H9 (cell line): ENCODE measurements around the gene LRRK2. TPM values are rescaled to one million over a fixed set of nuclear protein-coding genes. Genes with fewer than 3 reads are reported as not detected.

Source experiments
- DNase-seq: peaks from one replicate; pipeline ENCODE4 v3.0.0-alpha.2; 2017
- H2AFZ ChIP-seq: one replicate; pipeline ENCODE4 v1.6.1; 2013; ENCODE audit warnings: mild to moderate bottlenecking, low read length, control low read depth, moderate library complexity
- H2AK5ac ChIP-seq: 2 replicates; pipeline ENCODE4 v1.6.1; 2013; ENCODE audit warnings: low read length, control low read depth, mixed read lengths; ENCODE audit not compliant: insufficient read length
- H2BK120ac ChIP-seq: one replicate; pipeline ENCODE4 v1.6.1; 2013; ENCODE audit warnings: low read depth, mild to moderate bottlenecking, low read length, control low read depth, inconsistent platforms; ENCODE audit not compliant: poor library complexity, severe bottlenecking
- H2BK12ac ChIP-seq: 2 replicates; pipeline ENCODE4 v1.6.1; 2013; ENCODE audit warnings: low read length, control low read depth, mixed read lengths, low read depth; ENCODE audit not compliant: insufficient read length
- H2BK15ac ChIP-seq: 2 replicates; pipeline ENCODE4 v1.6.1; 2013; ENCODE audit warnings: low read depth, low read length, control low read depth
- H2BK20ac ChIP-seq: one replicate; pipeline ENCODE4 v1.6.1; 2013; ENCODE audit warnings: low read depth, mild to moderate bottlenecking, low read length, control low read depth, inconsistent platforms; ENCODE audit not compliant: poor library complexity, severe bottlenecking
- H2BK5ac ChIP-seq: 2 replicates; pipeline ENCODE4 v1.6.1; 2013; ENCODE audit warnings: low read length, control low read depth, mixed read lengths; ENCODE audit not compliant: insufficient read length
- H3K14ac ChIP-seq: 2 replicates; pipeline ENCODE4 v1.6.1; 2013; ENCODE audit warnings: low read length, control low read depth; ENCODE audit not compliant: insufficient read depth
- H3K18ac ChIP-seq: 2 replicates; pipeline ENCODE4 v1.6.1; 2013; ENCODE audit warnings: low read depth, mild to moderate bottlenecking, mixed read lengths, low read length, control low read depth; ENCODE audit not compliant: insufficient read length
- H3K23ac ChIP-seq: 2 replicates; pipeline ENCODE4 v1.6.1; 2013; ENCODE audit warnings: low read length, control low read depth, mixed read lengths, low read depth; ENCODE audit not compliant: insufficient read length
- H3K23me2 ChIP-seq: 2 replicates; pipeline ENCODE4 v1.6.1; 2013; ENCODE audit warnings: low read depth, mild to moderate bottlenecking, mixed read lengths, low read length, control low read depth; ENCODE audit not compliant: insufficient read length, poor library complexity, severe bottlenecking
- H3K27ac ChIP-seq: 2 replicates; pipeline ENCODE4 v1.5.1; 2013; ENCODE audit warnings: low read length, control low read depth, mixed read lengths, low read depth; ENCODE audit not compliant: insufficient read length
- H3K27me3 ChIP-seq: 2 replicates; pipeline ENCODE4 v1.6.1; 2013; ENCODE audit warnings: low read length, control low read depth, inconsistent platforms; ENCODE audit not compliant: insufficient read depth
- H3K4ac ChIP-seq: 2 replicates; pipeline ENCODE4 v1.6.1; 2013; ENCODE audit warnings: low read depth, mild to moderate bottlenecking, control low read depth, inconsistent platforms, low read length, moderate library complexity
- H3K4me1 ChIP-seq: 2 replicates; pipeline ENCODE4 v1.6.1; 2013; ENCODE audit warnings: low read length, control low read depth, inconsistent platforms; ENCODE audit not compliant: insufficient read depth
- H3K4me2 ChIP-seq: 2 replicates; pipeline ENCODE4 v1.6.1; 2013; ENCODE audit warnings: low read length, control low read depth, mixed read lengths; ENCODE audit not compliant: insufficient read length, insufficient read depth
- H3K56ac ChIP-seq: 2 replicates; pipeline ENCODE4 v1.6.1; 2013; ENCODE audit warnings: low read depth, mild to moderate bottlenecking, mixed read lengths, low read length, control low read depth; ENCODE audit not compliant: insufficient read length
- H3K79me1 ChIP-seq: 2 replicates; pipeline ENCODE4 v1.6.1; 2013; ENCODE audit warnings: low read depth, mild to moderate bottlenecking, moderate library complexity, low read length, control low read depth, inconsistent platforms; ENCODE audit not compliant: insufficient read depth, poor library complexity, severe bottlenecking
- H3K79me2 ChIP-seq: 2 replicates; pipeline ENCODE4 v1.6.1; 2013; ENCODE audit warnings: low read length, control low read depth, inconsistent platforms; ENCODE audit not compliant: insufficient read depth
- H3K9ac ChIP-seq: 2 replicates; pipeline ENCODE4 v1.6.1; 2013; ENCODE audit warnings: low read length, control low read depth, mixed read lengths; ENCODE audit not compliant: insufficient read length; ENCODE audit errors: extremely low read depth
- H3K9me3 ChIP-seq: one replicate; pipeline ENCODE4 v1.6.1; 2013; ENCODE audit warnings: low read depth, low read length, inconsistent platforms; ENCODE audit not compliant: control insufficient read depth
- H3T11ph ChIP-seq: one replicate; pipeline ENCODE4 v1.6.1; 2013; ENCODE audit warnings: mild to moderate bottlenecking, low read length, control low read depth, inconsistent platforms
- H4K20me1 ChIP-seq: one replicate; pipeline ENCODE4 v1.6.1; 2013; ENCODE audit not compliant: control insufficient read depth, insufficient read length, insufficient read depth
- H4K5ac ChIP-seq: 2 replicates; pipeline ENCODE4 v1.6.1; 2013; ENCODE audit warnings: low read depth, mild to moderate bottlenecking, mixed read lengths, low read length, control low read depth; ENCODE audit not compliant: insufficient read length
- H4K8ac ChIP-seq: replicated peaks from 2 replicates; pipeline ENCODE4 v1.6.1; 2013; ENCODE audit warnings: low read length, control low read depth, mixed read lengths, low read depth; ENCODE audit not compliant: insufficient read length
- H4K91ac ChIP-seq: 2 replicates; pipeline ENCODE4 v1.6.1; 2013; ENCODE audit warnings: low read depth, mild to moderate bottlenecking, moderate library complexity, mixed read lengths, low read length, control low read depth; ENCODE audit not compliant: insufficient read length
- H3K27ac Mint-ChIP-seq, 3 experiments: 2 replicates in 2 of 3; 3 replicates in 1 of 3; pipeline ENCODE4 v1.8.0; 2020 to 2021; ENCODE audit warnings: mixed read lengths in 3 of 3, mild to moderate bottlenecking in 1 of 3, moderate library complexity in 1 of 3
- H3K27me3 Mint-ChIP-seq: 2 replicates; pipeline ENCODE4 v1.8.0; 2021; ENCODE audit warnings: low read depth, mild to moderate bottlenecking, moderate library complexity, mixed read lengths
- H3K36me3 Mint-ChIP-seq, 3 experiments: 2 replicates in 2 of 3; 3 replicates in 1 of 3; pipeline ENCODE4 v1.8.0; 2020 to 2021; ENCODE audit warnings: low read depth in 3 of 3, mixed read lengths in 3 of 3; ENCODE audit not compliant: insufficient read depth in 1 of 3
- H3K4me1 Mint-ChIP-seq, 2 experiments: 2 replicates each; pipeline ENCODE4 v1.8.0; 2020; ENCODE audit warnings: mixed read lengths in 2 of 2
- H3K4me3 Mint-ChIP-seq, 2 experiments: 2 replicates in 1 of 2; 3 replicates in 1 of 2; pipeline ENCODE4 v1.8.0; 2020 to 2021; ENCODE audit warnings: mild to moderate bottlenecking in 2 of 2, mixed read lengths in 2 of 2, moderate library complexity in 1 of 2
- H3K9me3 Mint-ChIP-seq, 2 experiments: 2 replicates in 1 of 2; 3 replicates in 1 of 2; pipeline ENCODE4 v1.8.0; 2020; ENCODE audit warnings: mild to moderate bottlenecking in 2 of 2, mixed read lengths in 2 of 2, moderate library complexity in 1 of 2
- WGBS: extraction: QIAGEN DNeasy Blood & Tissue Kit; methylation state at CpG from one replicate; pipeline ENCODE4 v1.1.7; 2013; ENCODE audit warnings: missing lambda C conversion rate, low lambda C conversion rate, mixed read lengths; ENCODE audit not compliant: insufficient read length; ENCODE audit errors: extremely low coverage; 5-methylcytosine and 5-hydroxymethylcytosine counted together
- total RNA-seq: library from RNA; stranded (reverse); gene quantifications from 2 replicates; pipeline ENCODE4 v1.2.1, GENCODE V29; 2021
- TF ChIP-seq, protein P1 (sequence below): fragments of 200-600 bp; sonication (generic); conservative IDR thresholded peaks from 3 replicates; pipeline ENCODE4 v1.8.0; 2021; ENCODE audit warnings: antibody characterized with exemption, mild to moderate bottlenecking

The LRRK2 gene
- total RNA-seq, 1 experiment from 2014 or later, result 0.17 TPM

DNA sequence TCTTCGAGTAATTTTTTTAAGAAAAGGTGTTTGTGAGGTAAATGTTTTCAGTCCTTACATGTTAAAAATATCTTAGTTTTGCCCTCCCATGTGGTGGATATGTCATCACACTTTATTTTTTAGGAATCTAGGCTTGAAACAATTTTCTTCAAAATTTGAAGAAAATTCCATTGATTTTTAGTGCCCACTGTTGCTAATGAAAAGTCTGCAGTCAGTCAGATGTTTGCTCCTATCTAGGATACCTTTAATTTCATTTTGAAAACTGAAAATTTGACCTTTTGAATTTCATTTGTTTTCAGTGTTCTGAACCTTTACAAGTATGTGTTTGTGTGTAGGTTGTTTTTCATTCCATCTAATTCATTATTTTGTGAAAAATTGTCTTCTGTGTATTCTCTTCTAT lies 105.4 kb downstream of the LRRK2 start:
- H2BK120ac ChIP-seq, result no peak overlapping the region
- H3K56ac ChIP-seq, result no peak overlapping the region
- no peak overlapping the region for H2AK5ac ChIP-seq
- no peaks in the 10 kb centered on the region for H3K23me2 ChIP-seq
- no peak overlapping the region for H3K18ac ChIP-seq
- Mint-ChIP-seq H3K27me3 (no peaks in the 10 kb centered on the region), H3K4me1 (no peaks in the 10 kb centered on the region), H3K9me3 (peaks cover 13 to 19% of the 10 kb centered on the region in 2 experiments), H3K27ac (no peak overlapping the region), H3K4me3 (no peak overlapping the region), H3K36me3 (peaks cover 2 to 19% (median 8%) of the 10 kb centered on the region in 3 experiments; a peak in 4 of 7 replicates)
- no peaks in the 10 kb centered on the region for H3K27me3 ChIP-seq
- H2BK12ac ChIP-seq, result no peak overlapping the region
- H3K9me3 ChIP-seq, result no peaks in the 10 kb centered on the region
- H2BK5ac ChIP-seq, result no peak overlapping the region
- no peak overlapping the region for H3K4ac ChIP-seq
- H3K23ac ChIP-seq, result no peak overlapping the region
- no peak overlapping the region for H2BK20ac ChIP-seq
- H3T11ph ChIP-seq, result no peak overlapping the region
- H3K27ac ChIP-seq, result no peak overlapping the region
- H2BK15ac ChIP-seq, result no peak overlapping the region
- no peak overlapping the region for H3K9ac ChIP-seq
- H4K5ac ChIP-seq, result no peak overlapping the region
- no peaks in the 10 kb centered on the region for H3K79me2 ChIP-seq
- no peak overlapping the region for H4K91ac ChIP-seq
- H3K14ac ChIP-seq, result no peak overlapping the region
- no peaks in the 10 kb centered on the region for H3K4me1 ChIP-seq
- no peaks in the 10 kb centered on the region for H4K20me1 ChIP-seq
- H4K8ac ChIP-seq, result no peak overlapping the region
- H3K4me2 ChIP-seq, result no peak overlapping the region
- DNase-seq, result no peak
- TF ChIP-seq, protein P1, sequence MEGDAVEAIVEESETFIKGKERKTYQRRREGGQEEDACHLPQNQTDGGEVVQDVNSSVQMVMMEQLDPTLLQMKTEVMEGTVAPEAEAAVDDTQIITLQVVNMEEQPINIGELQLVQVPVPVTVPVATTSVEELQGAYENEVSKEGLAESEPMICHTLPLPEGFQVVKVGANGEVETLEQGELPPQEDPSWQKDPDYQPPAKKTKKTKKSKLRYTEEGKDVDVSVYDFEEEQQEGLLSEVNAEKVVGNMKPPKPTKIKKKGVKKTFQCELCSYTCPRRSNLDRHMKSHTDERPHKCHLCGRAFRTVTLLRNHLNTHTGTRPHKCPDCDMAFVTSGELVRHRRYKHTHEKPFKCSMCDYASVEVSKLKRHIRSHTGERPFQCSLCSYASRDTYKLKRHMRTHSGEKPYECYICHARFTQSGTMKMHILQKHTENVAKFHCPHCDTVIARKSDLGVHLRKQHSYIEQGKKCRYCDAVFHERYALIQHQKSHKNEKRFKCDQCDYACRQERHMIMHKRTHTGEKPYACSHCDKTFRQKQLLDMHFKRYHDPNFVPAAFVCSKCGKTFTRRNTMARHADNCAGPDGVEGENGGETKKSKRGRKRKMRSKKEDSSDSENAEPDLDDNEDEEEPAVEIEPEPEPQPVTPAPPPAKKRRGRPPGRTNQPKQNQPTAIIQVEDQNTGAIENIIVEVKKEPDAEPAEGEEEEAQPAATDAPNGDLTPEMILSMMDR, result no peak
- no CpG with 5 or more reads among the region's 1 CpG for WGBS
- no peak overlapping the region for H2AFZ ChIP-seq
- no peaks in the 10 kb centered on the region for H3K79me1 ChIP-seq
